Esophagus squamous epithelium (tissue), 4 donors: ENCODE measurements around the gene MICAL2.

ENCODE experiments used
- POLR2A ChIP-seq, 4 donors: fragments of 450-650 bp; IDR thresholded peaks; one replicate each; pipeline ENCODE4 v1.6.1; 2017; ENCODE audit warnings: antibody characterized with exemption in 4 of 4, mild to moderate bottlenecking in 4 of 4, moderate library complexity in 3 of 4
- TF ChIP-seq, protein P1 (sequence below), 6 experiments: fragments of 450-650 bp in 4 of 6; fragments of 200-600 bp in 2 of 6; sonication (generic) in 2 of 6; IDR thresholded peaks; one replicate each; pipeline ENCODE4 v1.5.1; 2016 to 2019; ENCODE audit warnings: antibody characterized with exemption in 6 of 6, mild to moderate bottlenecking in 4 of 6, moderate library complexity in 4 of 6

DNA sequence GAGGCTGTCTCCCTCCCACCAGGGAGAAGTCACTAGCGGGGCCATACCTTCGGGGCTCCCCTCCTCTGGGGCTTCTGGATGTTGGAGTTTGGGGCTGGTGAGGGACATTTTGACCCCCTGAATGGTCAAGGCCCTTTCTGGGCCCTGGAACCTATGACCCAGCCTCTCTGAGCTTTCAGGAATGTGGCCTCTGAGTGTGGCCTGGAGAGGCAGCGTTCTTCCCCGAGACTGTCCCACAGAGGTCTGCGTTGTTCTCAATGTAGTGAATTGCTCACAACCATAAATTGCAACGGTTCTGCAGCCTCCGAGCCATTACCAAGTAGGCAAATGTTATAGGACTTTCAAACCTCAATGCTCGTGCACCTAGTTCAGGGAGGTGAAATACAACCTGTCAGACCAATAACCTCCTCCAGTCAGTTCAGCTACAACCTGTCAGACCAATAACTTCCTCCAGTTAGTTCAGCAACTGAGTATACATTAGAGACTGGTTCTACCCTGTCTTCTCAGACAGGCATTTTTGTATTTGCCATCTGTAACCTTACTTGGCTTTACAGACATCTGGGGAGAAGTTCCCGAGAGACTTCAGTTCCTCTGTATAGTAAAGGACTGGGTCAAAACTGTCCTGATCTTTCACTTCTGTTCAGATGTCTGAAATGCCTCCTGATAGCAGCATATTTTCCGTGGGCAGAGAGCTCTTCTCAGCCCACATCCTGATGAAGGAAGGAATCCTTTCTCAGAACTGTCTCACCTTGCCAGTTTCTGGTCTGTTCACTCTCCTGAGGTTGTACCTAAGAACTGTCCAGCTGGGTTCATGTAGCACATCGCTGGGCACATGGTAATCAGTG, 34.2 kb downstream of the MICAL2 start:
- no peak for TF ChIP-seq POLR2A (IDR thresholded peaks at IDR 0.05)
- TF ChIP-seq, protein P1, sequence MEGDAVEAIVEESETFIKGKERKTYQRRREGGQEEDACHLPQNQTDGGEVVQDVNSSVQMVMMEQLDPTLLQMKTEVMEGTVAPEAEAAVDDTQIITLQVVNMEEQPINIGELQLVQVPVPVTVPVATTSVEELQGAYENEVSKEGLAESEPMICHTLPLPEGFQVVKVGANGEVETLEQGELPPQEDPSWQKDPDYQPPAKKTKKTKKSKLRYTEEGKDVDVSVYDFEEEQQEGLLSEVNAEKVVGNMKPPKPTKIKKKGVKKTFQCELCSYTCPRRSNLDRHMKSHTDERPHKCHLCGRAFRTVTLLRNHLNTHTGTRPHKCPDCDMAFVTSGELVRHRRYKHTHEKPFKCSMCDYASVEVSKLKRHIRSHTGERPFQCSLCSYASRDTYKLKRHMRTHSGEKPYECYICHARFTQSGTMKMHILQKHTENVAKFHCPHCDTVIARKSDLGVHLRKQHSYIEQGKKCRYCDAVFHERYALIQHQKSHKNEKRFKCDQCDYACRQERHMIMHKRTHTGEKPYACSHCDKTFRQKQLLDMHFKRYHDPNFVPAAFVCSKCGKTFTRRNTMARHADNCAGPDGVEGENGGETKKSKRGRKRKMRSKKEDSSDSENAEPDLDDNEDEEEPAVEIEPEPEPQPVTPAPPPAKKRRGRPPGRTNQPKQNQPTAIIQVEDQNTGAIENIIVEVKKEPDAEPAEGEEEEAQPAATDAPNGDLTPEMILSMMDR (IDR thresholded peaks at IDR 0.05) = no peak
